Measurements from ENCODE around the gene ENTPD1. TPM values are rescaled to one million over a fixed set of nuclear protein-coding genes. Genes with fewer than 3 reads are reported as not detected.

The ENTPD1 gene
- total RNA-seq, 1 donor: 7.6 TPM

DNA sequence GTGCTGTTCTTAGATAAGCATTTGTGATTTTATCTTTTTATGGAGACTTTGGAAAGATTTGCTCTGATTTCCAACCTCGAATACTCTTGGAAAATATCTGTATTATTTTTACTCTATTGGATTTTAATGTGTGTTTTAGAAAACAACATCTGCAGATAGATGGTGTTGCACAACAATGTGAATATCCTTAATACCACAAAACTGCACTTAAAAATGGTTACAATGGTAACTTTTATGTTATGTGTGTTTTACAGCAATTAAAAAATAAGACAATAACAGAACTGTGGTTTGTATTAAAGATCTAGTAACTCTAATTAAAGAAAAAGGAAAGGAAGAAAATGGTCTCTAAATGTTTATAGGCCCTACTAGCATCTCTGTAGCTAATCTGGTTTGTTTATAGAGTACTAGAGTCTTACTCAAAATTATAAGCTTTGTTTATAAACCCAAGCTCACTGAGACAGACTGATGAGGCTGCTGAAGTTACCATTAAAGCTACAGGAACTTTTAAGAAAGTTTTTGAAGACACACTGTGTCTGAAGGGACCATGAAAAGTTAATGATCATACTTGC is 77.2 kb downstream of the ENTPD1 start:
- Histone ChIP-seq H3K27me3 (ENCODE audit: insufficient read depth, low read length) (no peaks in the 10 kb centered on the region), H3K27ac (ENCODE audit: low read depth, low read length) (no peak overlapping the region), H4K20me1 (ENCODE audit: insufficient read depth, low read length) (no peaks in the 10 kb centered on the region), H3K9me3 (ENCODE audit: low read depth, low read length) (no peaks in the 10 kb centered on the region), H3K36me3 (ENCODE audit: insufficient read depth, low read length) (no peaks in the 10 kb centered on the region), H3K79me2 (ENCODE audit: insufficient read depth, low read length) (no peaks in the 10 kb centered on the region), H3K4me1 (ENCODE audit: insufficient read depth, low read length) (no peaks in the 10 kb centered on the region), H3K4me3 (ENCODE audit: insufficient read depth, low read length) (no peak overlapping the region), H2AFZ (ENCODE audit: low read length) (no peak overlapping the region), H3K4me2 (ENCODE audit: insufficient read depth, low read length) (no peak overlapping the region)
- DNase-seq (ENCODE audit: insufficient read length, low spot score, missing footprints): no peak
- TF ChIP-seq, protein P1, sequence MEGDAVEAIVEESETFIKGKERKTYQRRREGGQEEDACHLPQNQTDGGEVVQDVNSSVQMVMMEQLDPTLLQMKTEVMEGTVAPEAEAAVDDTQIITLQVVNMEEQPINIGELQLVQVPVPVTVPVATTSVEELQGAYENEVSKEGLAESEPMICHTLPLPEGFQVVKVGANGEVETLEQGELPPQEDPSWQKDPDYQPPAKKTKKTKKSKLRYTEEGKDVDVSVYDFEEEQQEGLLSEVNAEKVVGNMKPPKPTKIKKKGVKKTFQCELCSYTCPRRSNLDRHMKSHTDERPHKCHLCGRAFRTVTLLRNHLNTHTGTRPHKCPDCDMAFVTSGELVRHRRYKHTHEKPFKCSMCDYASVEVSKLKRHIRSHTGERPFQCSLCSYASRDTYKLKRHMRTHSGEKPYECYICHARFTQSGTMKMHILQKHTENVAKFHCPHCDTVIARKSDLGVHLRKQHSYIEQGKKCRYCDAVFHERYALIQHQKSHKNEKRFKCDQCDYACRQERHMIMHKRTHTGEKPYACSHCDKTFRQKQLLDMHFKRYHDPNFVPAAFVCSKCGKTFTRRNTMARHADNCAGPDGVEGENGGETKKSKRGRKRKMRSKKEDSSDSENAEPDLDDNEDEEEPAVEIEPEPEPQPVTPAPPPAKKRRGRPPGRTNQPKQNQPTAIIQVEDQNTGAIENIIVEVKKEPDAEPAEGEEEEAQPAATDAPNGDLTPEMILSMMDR (IDR thresholded peaks at IDR 0.05; ENCODE audit: extremely low read depth, low read depth, low read length): no peak

DNA sequence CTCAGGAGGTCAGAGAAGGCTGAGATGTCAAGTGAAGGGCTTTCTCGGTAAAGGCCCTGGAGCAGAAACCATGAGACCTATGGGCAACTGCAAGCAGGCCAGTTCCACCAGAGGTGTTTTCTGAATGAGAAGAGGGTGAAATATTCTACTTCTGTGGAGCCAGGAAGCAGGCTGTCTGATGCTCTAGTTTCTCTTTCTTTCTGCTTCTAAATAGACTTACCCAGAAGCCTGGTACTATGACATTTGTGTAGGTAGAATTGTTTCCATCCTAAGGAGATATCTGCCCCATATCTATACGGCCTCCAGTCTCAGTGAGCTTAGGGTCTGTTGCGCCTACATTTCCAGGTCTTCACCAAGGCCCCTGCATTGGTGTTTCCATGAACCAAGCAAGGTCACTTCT is 78.4 kb downstream of the ENTPD1 start:
- no peaks in the 10 kb centered on the region for H3K79me2 ChIP-seq (ENCODE audit: insufficient read depth, low read length)
- H3K4me2 ChIP-seq (ENCODE audit: insufficient read depth, low read length): no peak overlapping the region
- H3K27me3 ChIP-seq (ENCODE audit: insufficient read depth, low read length): no peaks in the 10 kb centered on the region
- H3K4me1 ChIP-seq (ENCODE audit: insufficient read depth, low read length): no peaks in the 10 kb centered on the region
- no peak overlapping the region for H3K4me3 ChIP-seq (ENCODE audit: insufficient read depth, low read length)
- no peaks in the 10 kb centered on the region for H4K20me1 ChIP-seq (ENCODE audit: insufficient read depth, low read length)
- DNase-seq (ENCODE audit: insufficient read length, low spot score, missing footprints): no peak
- H3K36me3 ChIP-seq (ENCODE audit: insufficient read depth, low read length): no peaks in the 10 kb centered on the region
- TF ChIP-seq, protein P1 (IDR thresholded peaks at IDR 0.05; ENCODE audit: extremely low read depth, low read depth, low read length): no peak
- no peak overlapping the region for H2AFZ ChIP-seq (ENCODE audit: low read length)
- H3K9me3 ChIP-seq (ENCODE audit: low read depth, low read length): no peaks in the 10 kb centered on the region
- no peak overlapping the region for H3K27ac ChIP-seq (ENCODE audit: low read depth, low read length)

DNA sequence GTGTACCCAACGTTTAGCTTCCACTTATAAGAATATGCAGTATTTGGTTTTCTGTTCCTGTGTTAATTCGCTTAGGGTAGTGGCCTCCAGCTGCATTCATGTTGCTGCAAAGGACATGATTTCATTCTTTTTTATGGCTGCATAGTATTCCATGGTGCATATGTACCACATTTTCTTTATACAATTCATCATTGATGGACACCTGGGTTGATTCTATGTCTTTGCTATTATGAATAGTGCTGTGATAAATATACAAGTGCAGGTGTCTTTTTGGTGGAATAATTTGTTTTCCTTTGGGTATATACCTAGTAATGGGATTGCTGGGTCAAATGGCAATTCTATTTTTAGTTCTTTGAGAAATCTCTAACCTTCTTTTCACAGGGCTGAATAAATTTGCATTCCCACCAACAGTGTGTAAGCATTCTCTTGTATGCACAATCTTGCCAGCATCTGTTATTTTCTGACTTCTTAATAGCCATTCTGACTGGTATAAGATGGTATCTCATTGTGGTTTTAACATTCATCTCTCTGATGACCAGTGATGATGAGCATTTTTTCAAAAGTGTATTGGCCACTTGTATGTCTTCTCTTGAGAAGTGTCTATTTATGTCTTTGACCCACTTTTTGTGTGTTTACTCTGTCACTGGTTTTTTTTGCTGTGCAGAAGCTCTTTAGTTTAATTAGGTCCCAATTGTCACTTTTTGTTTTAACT is 79.3 kb downstream of the ENTPD1 start:
- H3K4me1 ChIP-seq (ENCODE audit: insufficient read depth, low read length): no peaks in the 10 kb centered on the region
- no peaks in the 10 kb centered on the region for H3K79me2 ChIP-seq (ENCODE audit: insufficient read depth, low read length)
- no peaks in the 10 kb centered on the region for H4K20me1 ChIP-seq (ENCODE audit: insufficient read depth, low read length)
- no peak overlapping the region for H3K4me3 ChIP-seq (ENCODE audit: insufficient read depth, low read length)
- no peaks in the 10 kb centered on the region for H3K36me3 ChIP-seq (ENCODE audit: insufficient read depth, low read length)
- H3K9me3 ChIP-seq (ENCODE audit: low read depth, low read length): no peaks in the 10 kb centered on the region
- TF ChIP-seq, protein P1 (IDR thresholded peaks at IDR 0.05; ENCODE audit: extremely low read depth, low read depth, low read length): no peak
- H3K27ac ChIP-seq (ENCODE audit: low read depth, low read length): no peak overlapping the region
- no peak for DNase-seq (ENCODE audit: insufficient read length, low spot score, missing footprints)
- no peak overlapping the region for H2AFZ ChIP-seq (ENCODE audit: low read length)
- H3K4me2 ChIP-seq (ENCODE audit: insufficient read depth, low read length): no peak overlapping the region
- H3K27me3 ChIP-seq (ENCODE audit: insufficient read depth, low read length): no peaks in the 10 kb centered on the region

DNA sequence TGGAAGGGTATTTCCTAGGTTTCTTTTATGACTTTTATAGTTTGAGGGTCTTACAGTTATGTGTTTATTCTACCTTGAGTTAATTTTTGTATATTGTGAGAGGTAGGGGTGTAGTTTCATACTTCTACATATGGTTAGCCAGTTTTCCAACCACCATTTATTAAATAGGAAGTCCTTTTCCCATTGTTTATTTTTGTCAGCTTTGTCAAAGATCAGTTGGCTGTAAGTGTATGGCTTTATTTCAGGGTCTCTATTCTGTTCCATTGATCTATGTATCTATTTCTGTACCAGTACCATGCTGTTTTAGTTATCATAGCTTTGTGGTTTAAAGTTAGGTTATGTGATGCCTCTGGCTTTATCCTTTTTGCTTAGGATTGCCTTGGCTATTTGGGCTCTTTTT is 79.9 kb downstream of the ENTPD1 start:
- no peak overlapping the region for H3K27ac ChIP-seq (ENCODE audit: low read depth, low read length)
- H3K4me3 ChIP-seq (ENCODE audit: insufficient read depth, low read length): no peak overlapping the region
- no peak for DNase-seq (ENCODE audit: insufficient read length, low spot score, missing footprints)
- H2AFZ ChIP-seq (ENCODE audit: low read length): no peak overlapping the region
- H3K9me3 ChIP-seq (ENCODE audit: low read depth, low read length): no peaks in the 10 kb centered on the region
- no peaks in the 10 kb centered on the region for H4K20me1 ChIP-seq (ENCODE audit: insufficient read depth, low read length)
- H3K4me1 ChIP-seq (ENCODE audit: insufficient read depth, low read length): no peaks in the 10 kb centered on the region
- H3K4me2 ChIP-seq (ENCODE audit: insufficient read depth, low read length): no peak overlapping the region
- H3K79me2 ChIP-seq (ENCODE audit: insufficient read depth, low read length): no peaks in the 10 kb centered on the region
- TF ChIP-seq, protein P1 (IDR thresholded peaks at IDR 0.05; ENCODE audit: extremely low read depth, low read depth, low read length): no peak
- H3K27me3 ChIP-seq (ENCODE audit: insufficient read depth, low read length): no peaks in the 10 kb centered on the region
- H3K36me3 ChIP-seq (ENCODE audit: insufficient read depth, low read length): no peaks in the 10 kb centered on the region
